HCT116 (cell line): ENCODE results near the gene EIF2B2.

Experiments used
- CTCF ChIP-seq, 3 experiments: fragments of 200-600 bp in 1 of 3; sonication (generic) in 1 of 3; IDR thresholded peaks in 2 of 3; conservative IDR thresholded peaks in 1 of 3; 2 replicates each; pipeline ENCODE4 v1.5.1; 2012 to 2017; ENCODE audit warnings: low read depth in 2 of 3, low read length in 2 of 3, antibody characterized with exemption in 1 of 3, borderline replicate concordance in 1 of 3, control low read depth in 1 of 3, mild to moderate bottlenecking in 1 of 3, mixed read lengths in 1 of 3, mixed run types in 1 of 3, moderate library complexity in 1 of 3; ENCODE audit not compliant: insufficient read depth in 1 of 3
- ELF1 ChIP-seq: IDR thresholded peaks from 2 replicates; pipeline ENCODE4 v1.6.1; 2012; ENCODE audit warnings: low read depth, borderline replicate concordance
- EZH2 ChIP-seq: fragments of 200-600 bp; sonication (generic); IDR thresholded peaks from 2 replicates; pipeline ENCODE4 v1.6.1; 2017; ENCODE audit warnings: antibody characterized with exemption, mixed run types
- MAX ChIP-seq: IDR thresholded peaks from 2 replicates; pipeline ENCODE4 v1.6.1; 2012
- POLR2A ChIP-seq: IDR thresholded peaks from 2 replicates; pipeline ENCODE4 v1.7.0; 2011; ENCODE audit warnings: borderline replicate concordance; ENCODE audit not compliant: insufficient read depth, insufficient read length; ENCODE audit errors: extremely low read depth
- POLR2AphosphoS5 ChIP-seq: IDR thresholded peaks from 2 replicates; pipeline ENCODE4 v1.6.1; 2011; ENCODE audit warnings: mild to moderate bottlenecking, low read depth, low read length, moderate library complexity
- RAD21 ChIP-seq: IDR thresholded peaks from 2 replicates; pipeline ENCODE4 v1.6.1; 2012; ENCODE audit warnings: low read depth, mild to moderate bottlenecking
- REST ChIP-seq: IDR thresholded peaks from 2 replicates; pipeline ENCODE4 v1.6.1; 2012; ENCODE audit warnings: low read depth
- SIN3A ChIP-seq: IDR thresholded peaks from 2 replicates; pipeline ENCODE4 v1.6.1; 2012; ENCODE audit warnings: low read depth
- SRF ChIP-seq: IDR thresholded peaks from 2 replicates; pipeline ENCODE4 v1.6.1; 2012; ENCODE audit warnings: low read depth
- TCF7L2 ChIP-seq: IDR thresholded peaks from 2 replicates; pipeline ENCODE4 v1.7.0; 2011; ENCODE audit warnings: borderline replicate concordance, inconsistent platforms; ENCODE audit not compliant: insufficient read depth, insufficient read length; ENCODE audit errors: extremely low read depth
- ZBTB33 ChIP-seq: IDR thresholded peaks from 2 replicates; pipeline ENCODE4 v1.6.1; 2011; ENCODE audit warnings: mild to moderate bottlenecking, low read length, moderate library complexity; ENCODE audit not compliant: insufficient replicate concordance; ENCODE audit errors: extremely low read depth

GRCh38 chr14:75030147-75030546 lies 27.4 kb downstream of the EIF2B2 start:
- TF ChIP-seq EZH2 = no peak
- TF ChIP-seq CTCF (IDR thresholded peaks at IDR 0.05 in 2 of 3, conservative IDR thresholded peaks at IDR 0.05 in 1 of 3; ENCODE audit: borderline replicate concordance in 1 of 3, insufficient read depth in 1 of 3, low read depth in 2 of 3, low read length in 2 of 3) = no peak
- no peak for TF ChIP-seq MAX
- TF ChIP-seq POLR2A = no peak
- TF ChIP-seq ZBTB33 = no peak
- no peak for TF ChIP-seq RAD21
- no peak for TF ChIP-seq SIN3A
- no peak for TF ChIP-seq SRF
- TF ChIP-seq REST = no peak
- no peak for TF ChIP-seq ELF1
- no peak for TF ChIP-seq TCF7L2
- TF ChIP-seq POLR2AphosphoS5 = no peak
